ENCODE measurements around the gene LCLAT1. TPM values are rescaled to one million over a fixed set of nuclear protein-coding genes. Genes with fewer than 3 reads are reported as not detected.
A peak's percentile ranks its signal among the peaks of the same experiment; 100 is the strongest.

LCLAT1 gene
- total RNA-seq, 1 donor from 2014 or later = 16.5 TPM

GRCh38 chr2:30670453-30670852 is 223.4 kb downstream of the LCLAT1 start:
- Histone ChIP-seq H3K9me3 (no peaks in the 10 kb centered on the region), H3K36me3 (no peaks in the 10 kb centered on the region), H3K27me3 (no peaks in the 10 kb centered on the region), H3K4me3 (no peak overlapping the region), H3K4me1 (no peaks in the 10 kb centered on the region), H3K27ac (no peak overlapping the region)
- intact Hi-C loops (cut with DNase I) = no loop called here
- no peak for DNase-seq
- TF ChIP-seq, protein P1, sequence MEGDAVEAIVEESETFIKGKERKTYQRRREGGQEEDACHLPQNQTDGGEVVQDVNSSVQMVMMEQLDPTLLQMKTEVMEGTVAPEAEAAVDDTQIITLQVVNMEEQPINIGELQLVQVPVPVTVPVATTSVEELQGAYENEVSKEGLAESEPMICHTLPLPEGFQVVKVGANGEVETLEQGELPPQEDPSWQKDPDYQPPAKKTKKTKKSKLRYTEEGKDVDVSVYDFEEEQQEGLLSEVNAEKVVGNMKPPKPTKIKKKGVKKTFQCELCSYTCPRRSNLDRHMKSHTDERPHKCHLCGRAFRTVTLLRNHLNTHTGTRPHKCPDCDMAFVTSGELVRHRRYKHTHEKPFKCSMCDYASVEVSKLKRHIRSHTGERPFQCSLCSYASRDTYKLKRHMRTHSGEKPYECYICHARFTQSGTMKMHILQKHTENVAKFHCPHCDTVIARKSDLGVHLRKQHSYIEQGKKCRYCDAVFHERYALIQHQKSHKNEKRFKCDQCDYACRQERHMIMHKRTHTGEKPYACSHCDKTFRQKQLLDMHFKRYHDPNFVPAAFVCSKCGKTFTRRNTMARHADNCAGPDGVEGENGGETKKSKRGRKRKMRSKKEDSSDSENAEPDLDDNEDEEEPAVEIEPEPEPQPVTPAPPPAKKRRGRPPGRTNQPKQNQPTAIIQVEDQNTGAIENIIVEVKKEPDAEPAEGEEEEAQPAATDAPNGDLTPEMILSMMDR (IDR thresholded peaks at IDR 0.05) = no peak
- no peak for ATAC-seq

DNA sequence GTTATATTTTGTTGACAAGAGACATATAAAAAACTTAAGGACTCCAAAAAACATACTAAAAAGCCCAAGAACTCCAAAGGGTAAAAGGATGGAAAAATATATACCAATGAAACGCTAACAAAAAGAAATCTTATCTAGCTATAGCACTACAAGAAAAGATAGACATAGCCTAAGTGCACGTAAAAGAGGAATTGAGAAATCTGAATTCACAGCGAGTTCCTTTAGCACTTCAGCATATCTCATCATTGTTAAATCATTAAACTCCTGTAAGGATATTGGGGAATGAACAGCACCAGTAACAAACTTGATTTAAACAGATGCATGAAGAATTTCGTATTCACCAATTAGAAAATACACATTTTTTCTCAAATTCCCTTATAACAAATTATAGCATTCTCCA is 226.1 kb downstream of the LCLAT1 start:
- no peaks in the 10 kb centered on the region for H3K9me3 ChIP-seq
- DNase-seq (no peak), ATAC-seq (no peak)
- TF ChIP-seq, protein P1 (IDR thresholded peaks at IDR 0.05) = no peak
- no peak overlapping the region for H3K27ac ChIP-seq
- no peaks in the 10 kb centered on the region for H3K27me3 ChIP-seq
- intact Hi-C loops (cut with DNase I) = no loop called here
- H3K4me1 ChIP-seq = no peaks in the 10 kb centered on the region
- no peak overlapping the region for H3K4me3 ChIP-seq
- no peaks in the 10 kb centered on the region for H3K36me3 ChIP-seq

- TF ChIP-seq, protein P1 (IDR thresholded peaks at IDR 0.05) = no peak
- Histone ChIP-seq H3K36me3 (no peaks in the 10 kb centered on the region), H3K4me3 (no peak overlapping the region), H3K4me1 (no peaks in the 10 kb centered on the region), H3K27ac (no peak overlapping the region), H3K27me3 (no peaks in the 10 kb centered on the region), H3K9me3 (no peaks in the 10 kb centered on the region)
- intact Hi-C loops (cut with DNase I) = no loop called here
- no peak for DNase-seq
- ATAC-seq = no peak
These were observed 228.7 kb downstream of the LCLAT1 start for GRCh38 chr2:30675758-30676157.

- Histone ChIP-seq H3K4me1 (no peaks in the 10 kb centered on the region), H3K4me3 (no peak overlapping the region), H3K36me3 (no peaks in the 10 kb centered on the region), H3K27me3 (no peaks in the 10 kb centered on the region), H3K27ac (no peak overlapping the region), H3K9me3 (no peaks in the 10 kb centered on the region)
- intact Hi-C loops (cut with DNase I) = no loop called here
- TF ChIP-seq, protein P1 (IDR thresholded peaks at IDR 0.05) = no peak
- ATAC-seq (no peak), DNase-seq (no peak)
These were observed 230.2 kb downstream of the LCLAT1 start for GRCh38 chr2:30677231-30677630.

DNA sequence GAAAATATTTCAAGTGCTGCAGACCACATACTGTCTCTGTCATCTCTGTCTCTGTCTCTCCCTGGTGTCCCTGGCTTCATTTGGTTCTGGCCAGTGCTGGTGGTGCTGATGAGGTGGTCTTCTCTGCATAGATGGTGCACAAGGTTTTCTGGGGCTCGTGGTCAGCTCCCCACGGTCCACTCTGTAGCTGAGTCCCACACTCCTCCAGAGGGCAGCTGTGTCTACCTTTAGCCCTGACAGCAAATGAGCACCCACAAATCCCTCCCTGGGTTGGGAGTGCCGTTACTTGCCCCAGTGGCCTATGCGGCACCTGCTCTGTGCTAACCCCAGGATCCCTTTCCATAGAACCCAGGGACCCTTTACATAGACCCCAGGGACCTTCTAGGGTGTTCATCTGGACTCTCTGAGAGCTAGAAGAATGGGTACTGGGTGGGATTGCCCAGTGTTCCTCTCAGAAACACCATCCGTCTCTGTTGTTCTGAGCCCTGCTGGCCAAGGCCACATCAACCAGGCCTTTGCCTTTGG is 230.9 kb downstream of the LCLAT1 start:
- TF ChIP-seq, protein P1 (IDR thresholded peaks at IDR 0.05) = no peak
- ATAC-seq = peak; percentile 33
- no peaks in the 10 kb centered on the region for H3K36me3 ChIP-seq
- no peaks in the 10 kb centered on the region for H3K27me3 ChIP-seq
- H3K27ac ChIP-seq = no peak overlapping the region
- H3K4me1 ChIP-seq = no peaks in the 10 kb centered on the region
- intact Hi-C loops (cut with DNase I) = no loop called here
- H3K4me3 ChIP-seq = no peak overlapping the region
- peak; percentile 26 for DNase-seq
- no peaks in the 10 kb centered on the region for H3K9me3 ChIP-seq

Measured in upper lobe of right lung (tissue), 1 donor.